Head of caudate nucleus (tissue), 42 donors: ENCODE measurements around the gene PADI2.

Source experiments
- DNase-seq, 42 donors: peaks; one replicate each; pipeline versions ENCODE4 v3.0.0 to v3.0.0-alpha.2; 2020 to 2021; ENCODE audit warnings: mixed read lengths in 7 of 42
- intact Hi-C: fragments of 100-400 bp; cut with DNase I; formaldehyde crosslinking; loops from one replicate; pipeline ENCODE4 v1.15.0; 2022

The PADI2 gene

GRCh38 chr1:17119773-17120480 lies 676 bp upstream of the PADI2 start:
- intact Hi-C loops: loop anchor here (10.0 kb wide), 2 partner anchors 215 to 285 kb away; no protein-coding TSS in a partner anchor
- DNase-seq: peak in 10 of 42 donors; percentile 40 to 71 (median 50)

GRCh38 chr1:17118706-17119075 lies 560 bp downstream of the PADI2 start:
- intact Hi-C loops: no loop called here
- DNase-seq: peak in 1 of 42 donors; percentile 34

GRCh38 chr1:17118268-17118667 lies 983 bp downstream of the PADI2 start:
- intact Hi-C loops: no loop called here
- DNase-seq: no peak

GRCh38 chr1:17117451-17118265 lies 1.6 kb downstream of the PADI2 start:
- peak in 3 of 42 donors; percentile 52 to 64 (median 59) for DNase-seq
- intact Hi-C loops: no loop called here

GRCh38 chr1:17116643-17117042 lies 2.6 kb downstream of the PADI2 start:
- intact Hi-C loops: no loop called here
- no peak for DNase-seq

- intact Hi-C loops: no loop called here
- peak in 16 of 42 donors; percentile 34 to 76 (median 56) for DNase-seq
Measured at GRCh38 chr1:17113963-17114362, 5.3 kb downstream of the PADI2 start.

- no peak for DNase-seq
- intact Hi-C loops: no loop called here
Measured at GRCh38 chr1:17112496-17113236, 6.6 kb downstream of the PADI2 start.

GRCh38 chr1:17112076-17112475 lies 7.2 kb downstream of the PADI2 start:
- DNase-seq: no peak
- intact Hi-C loops: no loop called here

- intact Hi-C loops: no loop called here
- DNase-seq: no peak
Measured at GRCh38 chr1:17110555-17110926, 8.7 kb downstream of the PADI2 start.

GRCh38 chr1:17109892-17110554 lies 9.2 kb downstream of the PADI2 start:
- peak; percentile 61 to 93 (median 83) for DNase-seq
- intact Hi-C loops: no loop called here

- intact Hi-C loops: no loop called here
- DNase-seq: no peak
Measured at GRCh38 chr1:17108786-17109185, 10.5 kb downstream of the PADI2 start.

- no peak for DNase-seq
- intact Hi-C loops: no loop called here
Measured at GRCh38 chr1:17108360-17108759, 10.9 kb downstream of the PADI2 start.

- DNase-seq: no peak
- intact Hi-C loops: no loop called here
Measured at GRCh38 chr1:17104782-17105181, 14.5 kb downstream of the PADI2 start.

GRCh38 chr1:17102232-17102631 lies 17.0 kb downstream of the PADI2 start:
- DNase-seq: no peak
- intact Hi-C loops: no loop called here

GRCh38 chr1:17101261-17101660 lies 18.0 kb downstream of the PADI2 start:
- intact Hi-C loops: no loop called here
- DNase-seq: no peak

GRCh38 chr1:17099616-17100340 lies 19.5 kb downstream of the PADI2 start:
- intact Hi-C loops: no loop called here
- no peak for DNase-seq

- peak in 39 of 42 donors; percentile 41 to 85 (median 66) for DNase-seq
- intact Hi-C loops: no loop called here
Measured at GRCh38 chr1:17098446-17099317, 20.6 kb downstream of the PADI2 start.

GRCh38 chr1:17097787-17098186 lies 21.5 kb downstream of the PADI2 start:
- intact Hi-C loops: no loop called here

More at GRCh38 chr1:17097787-17098186, 21.5 kb downstream of the PADI2 start:
- no peak for DNase-seq
